CD1c-positive myeloid dendritic cell (primary cell): ENCODE results near the gene GLT6D1.

Experiments used
- DNase-seq: peaks from one replicate; pipeline ENCODE4 v3.0.0-alpha.2; 2016; ENCODE audit errors: extremely low spot score

GLT6D1 gene

GRCh38 chr9:135608294-135608998, 30.9 kb downstream of the GLT6D1 start:
- DNase-seq: no peak

- DNase-seq: no peak
These were observed 31.7 kb downstream of the GLT6D1 start for GRCh38 chr9:135607401-135608293.

DNA sequence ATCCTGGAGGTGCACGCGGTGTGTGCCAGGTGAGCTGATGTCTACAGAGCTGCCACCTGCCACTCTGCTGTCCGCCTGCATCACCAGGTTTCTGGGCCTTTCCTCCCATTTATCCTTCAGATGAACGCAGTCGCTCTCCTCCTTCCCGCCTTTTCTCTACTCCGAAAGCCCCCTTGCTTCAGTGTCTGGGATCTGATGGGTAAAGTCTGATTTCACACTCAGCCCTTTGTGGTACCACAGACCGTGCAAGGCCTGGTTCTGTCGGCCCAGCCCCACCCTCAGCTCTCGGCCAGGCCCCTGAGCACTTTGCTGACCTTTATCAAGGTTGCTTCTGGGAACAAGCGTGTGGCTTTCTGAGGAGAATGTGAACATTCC, 32.5 kb downstream of the GLT6D1 start:
- DNase-seq: no peak

DNA sequence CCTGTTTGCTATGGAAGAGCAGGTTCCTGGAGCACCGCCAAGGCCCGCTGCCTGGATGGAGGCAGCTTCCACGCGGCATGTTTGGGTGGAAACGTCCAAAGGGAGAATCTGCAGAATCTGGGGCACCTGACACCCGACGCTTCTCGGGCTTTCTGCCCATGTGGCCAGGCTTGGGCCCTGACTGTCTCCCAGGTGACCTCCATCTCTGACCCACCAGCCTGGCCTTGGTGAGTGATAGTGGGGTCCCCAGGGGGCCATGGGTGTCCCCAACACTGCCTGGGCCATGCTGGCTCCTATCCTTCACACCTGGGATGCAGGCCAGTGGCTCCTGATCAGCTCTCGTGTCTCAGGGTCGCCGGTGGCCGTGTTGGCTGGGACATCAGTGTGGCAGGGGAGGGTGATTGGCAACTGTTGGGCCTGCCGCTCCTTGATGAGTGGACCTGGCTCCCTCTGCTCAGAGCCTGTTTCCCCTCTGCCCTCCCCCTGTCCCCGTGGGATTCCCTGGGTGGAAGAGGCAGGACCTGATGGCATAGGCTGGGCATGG, 34.0 kb downstream of the GLT6D1 start:
- DNase-seq: no peak

DNA sequence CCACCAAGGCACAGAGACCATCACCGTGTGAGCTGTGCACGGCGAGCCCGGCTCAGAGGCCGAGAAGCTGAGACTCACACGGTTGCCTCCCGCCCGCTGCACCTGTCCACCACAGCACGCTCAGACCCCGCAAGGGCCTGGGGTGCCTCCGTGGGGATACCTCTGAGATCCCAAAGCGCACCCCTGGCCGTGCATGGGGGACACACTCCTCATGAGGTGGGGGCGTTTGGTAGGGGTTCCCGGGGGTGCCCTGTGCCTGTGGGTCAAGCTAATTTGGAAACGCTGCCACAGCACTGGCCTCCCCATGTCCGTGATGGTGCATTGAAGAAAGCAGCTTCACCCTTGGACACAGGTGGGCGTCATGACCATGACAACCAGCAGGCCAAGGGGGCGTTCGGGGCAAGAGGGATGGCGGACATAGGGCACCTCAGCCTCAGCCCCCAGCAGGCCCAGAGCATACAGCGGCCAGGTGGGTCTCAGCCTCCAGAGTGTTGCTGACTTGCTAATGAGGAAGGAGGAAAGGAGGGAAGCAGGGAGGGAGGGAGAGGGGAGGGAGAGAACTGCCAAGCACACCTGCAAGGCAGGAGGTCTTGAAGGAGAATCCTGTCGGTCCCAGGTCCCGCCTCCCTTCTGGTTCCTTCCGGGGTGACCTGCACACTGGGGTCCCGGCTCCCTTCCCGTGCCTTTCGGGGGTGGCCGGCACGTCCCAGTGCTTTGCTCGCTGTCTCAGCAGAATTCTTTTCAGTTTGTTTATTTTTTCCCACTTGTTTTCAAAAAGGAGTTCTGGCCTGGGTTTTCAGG, 34.7 kb downstream of the GLT6D1 start:
- no peak for DNase-seq

DNA sequence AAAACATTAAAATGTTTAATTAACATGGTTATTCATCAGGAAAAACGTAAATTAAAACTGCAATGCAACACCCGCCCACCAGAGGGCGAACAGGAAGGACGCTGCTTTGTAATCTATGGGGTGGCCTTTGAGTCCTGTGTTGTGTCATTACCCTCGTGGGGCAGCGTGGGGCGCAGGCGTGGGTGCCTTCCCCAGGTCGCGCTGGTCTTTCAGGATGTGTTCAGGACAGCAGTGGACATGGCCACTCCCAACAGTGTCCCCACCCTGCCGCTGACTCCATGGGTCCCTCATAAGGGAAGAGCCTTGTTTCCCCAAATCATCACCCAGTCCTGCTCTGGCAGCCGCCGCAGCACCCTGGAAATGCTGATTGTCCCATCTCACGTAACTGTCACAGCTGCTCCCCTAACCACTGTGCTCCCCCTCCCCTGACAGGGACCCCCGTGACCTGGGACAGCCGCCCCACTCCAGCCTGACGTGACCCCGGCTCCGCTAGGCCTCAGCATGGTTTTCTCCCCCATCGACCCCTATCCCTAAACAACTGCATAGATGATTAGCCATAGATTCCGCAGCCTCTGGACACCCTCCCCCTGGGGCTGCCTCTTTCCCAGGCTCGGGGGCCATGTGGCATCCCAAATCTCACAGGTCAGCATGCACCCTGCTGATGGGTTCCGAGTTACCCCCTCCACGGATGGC, 36.4 kb downstream of the GLT6D1 start:
- DNase-seq: peak; percentile 71

DNA sequence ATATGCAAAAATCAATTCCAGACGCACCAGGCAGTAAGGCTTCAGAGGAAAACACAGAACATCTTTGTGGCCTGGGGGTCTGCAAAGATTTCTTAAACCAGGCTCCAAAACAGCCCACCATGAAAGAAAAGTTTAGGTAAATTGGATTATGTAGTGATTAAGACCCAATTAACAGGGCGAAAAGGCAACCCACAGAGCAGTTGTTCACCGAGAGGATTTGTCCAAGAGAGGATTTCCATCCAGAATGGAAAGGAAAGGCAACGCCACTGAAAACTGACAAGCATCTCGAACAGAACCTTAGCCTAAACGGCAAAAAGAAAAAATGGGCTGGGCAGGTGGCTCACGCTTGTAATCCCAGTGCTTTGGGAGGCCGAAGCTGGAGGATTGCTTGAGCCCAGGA, 37.4 kb downstream of the GLT6D1 start:
- no peak for DNase-seq

GRCh38 chr9:135600296-135600817, 39.0 kb downstream of the GLT6D1 start:
- no peak for DNase-seq

- no peak for DNase-seq
These were observed 43.1 kb downstream of the GLT6D1 start for GRCh38 chr9:135596211-135596610.

DNA sequence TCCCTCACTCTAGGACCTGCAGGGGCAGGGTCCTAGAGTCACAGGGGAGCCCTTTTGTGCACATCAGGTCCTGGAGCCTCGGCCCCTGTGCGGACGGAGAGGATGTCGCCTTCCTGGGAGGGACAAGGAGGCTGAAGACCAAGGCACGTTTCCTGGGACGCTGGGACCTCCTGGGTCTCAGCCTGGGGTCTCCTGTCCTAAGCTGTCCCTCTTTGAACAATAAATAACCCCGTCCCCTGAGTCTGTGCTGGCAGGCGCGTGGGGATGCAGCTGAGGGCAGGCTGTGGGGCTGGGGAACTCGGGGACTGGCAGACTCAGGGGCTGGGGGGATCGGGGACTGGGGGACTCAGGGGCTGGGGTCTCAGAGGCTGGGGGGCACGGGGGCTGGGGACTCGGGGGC, 46.7 kb downstream of the GLT6D1 start:
- no peak for DNase-seq

- no peak for DNase-seq
These were observed 47.1 kb downstream of the GLT6D1 start for GRCh38 chr9:135592331-135592590.

- no peak for DNase-seq
These were observed 47.6 kb downstream of the GLT6D1 start for GRCh38 chr9:135591506-135592330.

- DNase-seq: no peak
These were observed 48.8 kb downstream of the GLT6D1 start for GRCh38 chr9:135590486-135591079.

DNA sequence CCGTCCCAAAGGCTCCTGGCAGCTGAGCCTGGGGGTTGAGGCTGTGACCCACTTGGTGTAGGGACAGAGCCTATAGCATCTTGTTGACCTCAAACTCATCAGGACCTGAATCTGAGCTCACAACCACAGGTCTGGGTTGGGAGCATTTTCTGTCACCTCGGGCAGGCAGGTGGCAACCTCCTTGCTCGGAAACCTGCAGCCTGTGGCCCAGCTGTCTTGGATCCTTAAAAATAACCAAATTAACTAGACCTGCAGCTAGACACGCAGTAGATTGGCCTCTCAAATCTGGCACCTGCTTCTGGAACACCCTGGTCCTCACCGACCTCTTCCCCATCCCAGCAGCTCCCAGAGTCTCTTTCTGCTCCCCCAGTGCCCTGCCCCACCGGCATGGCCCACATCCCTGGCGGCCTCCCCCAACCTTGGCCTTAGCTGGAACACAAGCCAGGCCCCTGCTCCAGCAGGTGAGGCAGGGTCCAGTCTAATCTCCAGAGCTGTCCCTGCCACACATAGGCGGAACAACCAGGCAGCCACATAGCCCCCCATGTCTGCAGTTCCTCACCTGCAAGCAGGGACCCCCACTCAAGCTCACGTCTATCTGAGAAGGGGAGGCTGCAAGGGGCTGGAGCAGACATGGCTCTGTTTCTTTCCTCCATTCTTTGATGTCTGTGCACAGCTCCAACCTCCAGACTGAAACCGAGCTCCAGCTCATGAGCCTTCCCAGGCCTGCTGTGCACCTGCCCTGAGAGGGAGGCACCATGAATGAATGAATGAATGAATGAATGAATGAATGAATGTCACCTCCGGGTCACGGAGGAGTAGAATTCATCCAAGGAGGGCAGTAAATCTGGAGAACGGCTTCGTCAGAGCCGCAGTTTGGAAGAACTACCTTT, 49.5 kb downstream of the GLT6D1 start:
- DNase-seq: no peak

DNA sequence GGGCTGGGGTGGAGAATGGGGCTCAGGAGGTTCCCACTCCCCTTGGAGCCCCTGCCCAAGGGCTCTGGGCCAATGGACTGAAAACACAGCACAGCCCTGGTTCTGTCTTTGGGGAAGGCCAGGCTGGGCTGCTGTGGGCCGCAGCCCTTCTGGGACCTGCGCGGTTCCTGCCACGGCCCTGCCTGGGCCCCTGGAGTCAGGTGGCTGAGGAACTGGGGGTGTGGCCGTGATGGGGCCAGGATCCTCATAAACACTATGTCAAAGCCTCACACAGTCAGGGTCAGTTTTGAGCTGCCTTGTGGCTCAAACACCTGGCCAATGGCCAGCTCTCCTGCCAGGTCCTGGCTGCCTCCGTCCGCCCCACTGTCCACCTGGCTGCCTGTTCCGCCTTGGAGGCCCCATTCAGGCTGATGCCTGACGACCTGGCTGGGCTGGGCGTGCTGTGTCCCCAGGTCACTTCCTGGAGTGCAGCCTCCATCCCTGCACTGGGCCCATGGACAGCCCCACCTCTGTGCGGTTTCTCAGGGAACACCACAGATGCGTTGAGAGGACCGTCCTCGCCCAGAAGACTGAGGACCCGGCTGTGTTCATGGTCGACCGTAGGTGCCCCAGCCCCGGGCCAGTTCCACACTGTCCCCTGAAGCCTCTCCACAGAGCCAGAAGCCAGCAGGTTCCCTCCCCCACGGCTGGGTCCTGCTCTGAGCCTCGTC, 50.3 kb downstream of the GLT6D1 start:
- no peak for DNase-seq

GRCh38 chr9:135588371-135588770, 51.0 kb downstream of the GLT6D1 start:
- DNase-seq: no peak

GRCh38 chr9:135587658-135588057, 51.7 kb downstream of the GLT6D1 start:
- DNase-seq: no peak

DNA sequence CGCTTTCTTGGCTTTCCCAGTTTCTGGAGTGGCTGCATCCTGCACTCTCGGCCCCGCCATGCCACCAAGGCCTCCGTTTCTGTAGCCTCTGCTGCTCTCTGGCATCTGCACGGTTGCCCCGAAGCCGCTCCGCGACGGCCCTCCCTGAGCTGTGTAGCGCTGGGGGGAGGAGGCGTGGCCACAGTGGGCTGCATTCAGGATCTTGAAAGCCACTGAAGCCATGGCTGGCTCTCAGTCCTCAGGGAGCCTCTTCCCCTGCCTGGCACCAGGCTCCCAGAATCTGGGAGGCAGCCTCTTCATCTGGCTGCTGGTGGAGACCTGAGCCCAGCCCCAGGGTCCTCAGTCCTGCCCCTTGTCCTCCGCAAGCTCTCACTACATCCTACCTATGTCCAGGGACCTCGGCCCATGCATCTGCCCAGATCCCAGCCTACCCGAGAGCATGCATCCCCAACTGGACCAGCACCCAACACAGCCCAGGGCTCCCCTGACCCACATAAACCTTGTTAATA, 52.7 kb downstream of the GLT6D1 start:
- no peak for DNase-seq
